ENCODE data around the gene HOXB9.

GRCh38 chr17:48586355-48587258 lies 39.6 kb downstream of the HOXB9 start:
- TF ChIP-seq CTCF (IDR thresholded peaks at IDR 0.05) = no peak
- no peak for TF ChIP-seq POLR2A (IDR thresholded peaks at IDR 0.05)
- no peak for TF ChIP-seq POLR2AphosphoS5 (IDR thresholded peaks at IDR 0.05)
